Pons (tissue), 1 donor: ENCODE measurements around the gene SARS2.
"Not testable (repeated sequence)": the region's sequence is repeated elsewhere in the genome, so short reads cannot be mapped to it uniquely, and the experiment has no call there.

ENCODE experiments used
- DNase-seq: peaks from one replicate; pipeline ENCODE4 v3.0.0-alpha.2; 2016; ENCODE audit warnings: low spot score

The SARS2 gene

GRCh38 chr19:38929929-38930775 is at the start of gene SARS2:
Gene SARS2 (minus strand): TSS chr19:38930763. CDS start chr19:38930736, 27 bp downstream.
- DNase-seq: peak; percentile 94

- DNase-seq: no peak
Measured at GRCh38 chr19:38979812-38980211, 49.2 kb upstream of the SARS2 start.

- no peak for DNase-seq
Measured at GRCh38 chr19:38978326-38978689, 47.7 kb upstream of the SARS2 start.

GRCh38 chr19:38977445-38978325 is 47.1 kb upstream of the SARS2 start:
- no peak for DNase-seq

- peak; percentile 5 for DNase-seq
Measured at GRCh38 chr19:38975861-38976271, 45.3 kb upstream of the SARS2 start.

- DNase-seq: no peak
Measured at GRCh38 chr19:38975214-38975860, 44.8 kb upstream of the SARS2 start, which contains the start of gene FBXO17. Gene FBXO17 (minus strand): TSS chr19:38975742. CDS start chr19:38950319, 25,423 bp downstream.

GRCh38 chr19:38974624-38975213 is 44.2 kb upstream of the SARS2 start:
- DNase-seq: no peak

GRCh38 chr19:38971672-38972071 is 41.1 kb upstream of the SARS2 start:
- no peak for DNase-seq

GRCh38 chr19:38970664-38971532 is 40.3 kb upstream of the SARS2 start:
- DNase-seq: no peak

- DNase-seq: not testable (repeated sequence)
Measured at GRCh38 chr19:38966149-38966548, 35.6 kb upstream of the SARS2 start.

- peak; percentile 14 for DNase-seq
Measured at GRCh38 chr19:38964738-38965137, 34.2 kb upstream of the SARS2 start.

GRCh38 chr19:38959618-38960017 is 29.1 kb upstream of the SARS2 start:
- no peak for DNase-seq

- no peak for DNase-seq
Measured at GRCh38 chr19:38958301-38958700, 27.7 kb upstream of the SARS2 start.

GRCh38 chr19:38956264-38956663 is 25.7 kb upstream of the SARS2 start:
- no peak for DNase-seq

- DNase-seq: no peak
Measured at GRCh38 chr19:38953677-38954076, 23.1 kb upstream of the SARS2 start.

GRCh38 chr19:38952395-38953165 is 22.0 kb upstream of the SARS2 start:
- peak; percentile 76 for DNase-seq

- DNase-seq: no peak
Measured at GRCh38 chr19:38951187-38951586, 20.6 kb upstream of the SARS2 start.

GRCh38 chr19:38949580-38950367 is 19.2 kb upstream of the SARS2 start:
- peak; percentile 75 for DNase-seq
